Mammary epithelial cell (primary cell): ENCODE results near the gene SLIT3.

ENCODE experiments used
- EZH2 ChIP-seq: IDR thresholded peaks from 2 replicates; pipeline ENCODE4 v1.6.1; 2012; ENCODE audit warnings: low read length, inconsistent platforms, borderline replicate concordance
- TF ChIP-seq, protein P1 (sequence below), 2 donors: IDR thresholded peaks in 1 of 2; conservative IDR thresholded peaks in 1 of 2; 2 replicates each; pipeline ENCODE4 v1.5.1; 2011 to 2012; ENCODE audit warnings: inconsistent platforms in 2 of 2, low read length in 2 of 2, mild to moderate bottlenecking in 2 of 2, control low read depth in 1 of 2, low read depth in 1 of 2; ENCODE audit not compliant: insufficient read depth in 1 of 2; ENCODE audit errors: extremely low read depth in 1 of 2

DNA sequence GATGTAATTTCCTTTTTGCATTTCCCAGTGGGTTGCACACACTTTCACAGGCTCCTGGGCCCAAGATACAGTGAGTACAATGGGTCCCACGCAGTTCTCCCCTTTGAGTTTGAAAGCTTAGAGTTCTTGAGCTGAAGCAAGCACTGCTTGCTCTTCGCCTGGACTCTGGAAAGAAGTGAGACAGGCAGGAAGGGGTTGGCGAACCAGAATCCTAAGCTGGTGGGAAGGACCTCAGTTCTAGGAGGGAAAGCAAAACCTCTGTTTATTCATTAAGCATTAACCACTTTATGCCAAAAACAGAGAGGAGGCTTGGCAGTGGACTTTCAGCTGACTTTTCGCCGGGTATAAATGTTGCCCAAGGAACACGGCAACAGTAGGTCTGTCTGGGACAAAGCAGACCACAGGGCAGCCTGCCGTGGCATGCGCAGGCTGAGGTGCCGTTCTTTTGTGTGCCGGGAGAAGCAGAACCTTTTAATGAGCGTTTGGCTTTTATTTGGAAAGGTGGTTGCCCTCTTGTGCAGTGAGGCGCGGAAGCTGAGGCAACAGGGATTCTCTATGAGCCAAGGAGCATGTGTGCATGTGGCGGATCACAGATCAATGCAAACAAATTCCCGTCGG lies 481.8 kb downstream of the SLIT3 start:
- TF ChIP-seq, protein P1, sequence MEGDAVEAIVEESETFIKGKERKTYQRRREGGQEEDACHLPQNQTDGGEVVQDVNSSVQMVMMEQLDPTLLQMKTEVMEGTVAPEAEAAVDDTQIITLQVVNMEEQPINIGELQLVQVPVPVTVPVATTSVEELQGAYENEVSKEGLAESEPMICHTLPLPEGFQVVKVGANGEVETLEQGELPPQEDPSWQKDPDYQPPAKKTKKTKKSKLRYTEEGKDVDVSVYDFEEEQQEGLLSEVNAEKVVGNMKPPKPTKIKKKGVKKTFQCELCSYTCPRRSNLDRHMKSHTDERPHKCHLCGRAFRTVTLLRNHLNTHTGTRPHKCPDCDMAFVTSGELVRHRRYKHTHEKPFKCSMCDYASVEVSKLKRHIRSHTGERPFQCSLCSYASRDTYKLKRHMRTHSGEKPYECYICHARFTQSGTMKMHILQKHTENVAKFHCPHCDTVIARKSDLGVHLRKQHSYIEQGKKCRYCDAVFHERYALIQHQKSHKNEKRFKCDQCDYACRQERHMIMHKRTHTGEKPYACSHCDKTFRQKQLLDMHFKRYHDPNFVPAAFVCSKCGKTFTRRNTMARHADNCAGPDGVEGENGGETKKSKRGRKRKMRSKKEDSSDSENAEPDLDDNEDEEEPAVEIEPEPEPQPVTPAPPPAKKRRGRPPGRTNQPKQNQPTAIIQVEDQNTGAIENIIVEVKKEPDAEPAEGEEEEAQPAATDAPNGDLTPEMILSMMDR (conservative IDR thresholded peaks at IDR 0.05 in 1 of 2, IDR thresholded peaks at IDR 0.05 in 1 of 2; ENCODE audit: extremely low read depth in 1 of 2, insufficient read depth in 1 of 2, low read depth in 1 of 2, low read length in 2 of 2) = no peak
- no peak for TF ChIP-seq EZH2
